IMR-90 (cell line): ENCODE measurements around the gene CD207. TPM values are rescaled to one million over a fixed set of nuclear protein-coding genes. Genes with fewer than 3 reads are reported as not detected.

Experiments used
- ATAC-seq: fragments of 200-7000 bp; cut with Tn5 transposase; 2 replicates; pipeline ENCODE4 v1.9.1; 2020; ENCODE audit warnings: low read depth, mild to moderate bottlenecking, moderate library complexity
- BruUV-seq: library from RNA; stranded (reverse); fragments of 400-500 nt; replicated peaks from 2 replicates; lab custom pipeline; 2021; lab: Mats Ljungman, UMichigan
- CTCF ChIA-PET: fragments of 300-600 bp; formaldehyde crosslinking; extraction: SDS; loops from one replicate; lab custom pipeline; 2021; ENCODE audit warnings: antibody characterized with exemption; lab: Yijun Ruan, JAX
- POLR2A ChIA-PET: fragments of 300-600 bp; sonication (Branson Sonifier 250); formaldehyde crosslinking; loops from one replicate; lab custom pipeline; 2022; ENCODE audit warnings: antibody characterized with exemption; ENCODE audit not compliant: unreplicated experiment; lab: Charles Lee
- DNase-seq: peaks from one replicate; pipeline ENCODE4 v3.0.0; 2013
- H2AFZ ChIP-seq: replicated peaks from 2 replicates; pipeline ENCODE3; 2013; ENCODE audit warnings: low read length, mild to moderate bottlenecking; ENCODE audit not compliant: poor library complexity
- H2AK5ac ChIP-seq: 2 replicates; pipeline ENCODE4 v1.6.1; 2013; ENCODE audit warnings: low read depth, low read length, inconsistent platforms
- H2AK9ac ChIP-seq: replicated peaks from 2 replicates; pipeline ENCODE3; 2013; ENCODE audit warnings: mild to moderate bottlenecking, low read depth, low read length, moderate library complexity; ENCODE audit not compliant: poor library complexity
- H2BK120ac ChIP-seq: 2 replicates; pipeline ENCODE4 v1.6.1; 2013; ENCODE audit warnings: low read depth, low read length, inconsistent platforms
- H2BK15ac ChIP-seq: 3 replicates; pipeline ENCODE4 v1.6.1; 2013; ENCODE audit warnings: low read depth, low read length, inconsistent platforms
- H2BK20ac ChIP-seq: 2 replicates; pipeline ENCODE4 v1.6.1; 2013; ENCODE audit warnings: low read depth, mild to moderate bottlenecking, inconsistent platforms, low read length, moderate library complexity
- H2BK5ac ChIP-seq: 2 replicates; pipeline ENCODE4 v1.6.1; 2013; ENCODE audit warnings: mild to moderate bottlenecking, low read depth, low read length, inconsistent platforms; ENCODE audit not compliant: poor library complexity, severe bottlenecking
- H3K14ac ChIP-seq: replicated peaks from 2 replicates; pipeline ENCODE4 v1.6.1; 2013; ENCODE audit warnings: low read depth, low read length, inconsistent platforms
- H3K18ac ChIP-seq: 2 replicates; pipeline ENCODE4 v1.6.1; 2013; ENCODE audit warnings: low read depth, low read length, control low read depth
- H3K23ac ChIP-seq: 2 replicates; pipeline ENCODE4 v1.6.1; 2013; ENCODE audit warnings: low read depth, low read length, inconsistent platforms
- H3K27ac ChIP-seq: 2 replicates; pipeline ENCODE4 v1.5.1; 2013; ENCODE audit warnings: mild to moderate bottlenecking, control low read depth, low read length; ENCODE audit not compliant: insufficient read depth
- H3K27me3 ChIP-seq: 2 replicates; pipeline ENCODE4 v1.6.1; 2013; ENCODE audit warnings: low read length; ENCODE audit not compliant: control insufficient read depth, insufficient read depth
- H3K36me3 ChIP-seq: 2 replicates; pipeline ENCODE4 v1.6.1; 2013; ENCODE audit warnings: low read length, mixed read lengths; ENCODE audit not compliant: control insufficient read depth, insufficient read depth
- H3K4ac ChIP-seq: 2 replicates; pipeline ENCODE4 v1.6.1; 2013; ENCODE audit warnings: low read depth, low read length, inconsistent platforms
- H3K4me1 ChIP-seq: 2 replicates; pipeline ENCODE4 v1.6.1; 2013; ENCODE audit warnings: low read length, mixed read lengths; ENCODE audit not compliant: control insufficient read depth, insufficient read depth
- H3K4me2 ChIP-seq: 2 replicates; pipeline ENCODE4 v1.6.1; 2013; ENCODE audit warnings: low read depth, mild to moderate bottlenecking, control low read depth, low read length, moderate library complexity
- H3K4me3 ChIP-seq: 2 replicates; pipeline ENCODE4 v1.5.1; 2013; ENCODE audit warnings: low read depth, mild to moderate bottlenecking, control low read depth, low read length, moderate library complexity; ENCODE audit not compliant: insufficient read depth
- H3K56ac ChIP-seq: 2 replicates; pipeline ENCODE4 v1.6.1; 2013; ENCODE audit warnings: low read length, inconsistent platforms; ENCODE audit not compliant: insufficient read depth; ENCODE audit errors: extremely low read depth
- H3K79me1 ChIP-seq, 2 experiments: 2 replicates each; pipeline ENCODE4 v1.6.1; 2013; ENCODE audit warnings: low read length in 2 of 2, inconsistent platforms in 1 of 2, low read depth in 1 of 2
- H3K9ac ChIP-seq: 2 replicates; pipeline ENCODE4 v1.6.1; 2013; ENCODE audit warnings: low read depth, low read length, control low read depth
- H3K9me1 ChIP-seq: 2 replicates; pipeline ENCODE4 v1.6.1; 2013; ENCODE audit warnings: low read length, inconsistent platforms; ENCODE audit not compliant: insufficient read depth
- H3K9me3 ChIP-seq: 2 replicates; pipeline ENCODE4 v1.6.1; 2013; ENCODE audit warnings: low read length; ENCODE audit not compliant: control insufficient read depth, insufficient read depth
- H4K20me1 ChIP-seq: 2 replicates; pipeline ENCODE4 v1.6.1; 2013; ENCODE audit warnings: low read length, inconsistent platforms; ENCODE audit not compliant: insufficient read depth
- H4K5ac ChIP-seq: 2 replicates; pipeline ENCODE4 v1.6.1; 2013; ENCODE audit warnings: mild to moderate bottlenecking, low read depth, low read length, control low read depth
- H4K8ac ChIP-seq, 2 experiments: 2 replicates each; pipeline ENCODE4 v1.6.1; 2013; ENCODE audit warnings: low read depth in 2 of 2, low read length in 2 of 2, control low read depth in 1 of 2, inconsistent platforms in 1 of 2
- H4K91ac ChIP-seq: 2 replicates; pipeline ENCODE4 v1.6.1; 2013; ENCODE audit warnings: low read depth, low read length, inconsistent platforms; ENCODE audit not compliant: insufficient read depth
- BHLHE40 ChIP-seq: fragments of 150-350 bp; IDR thresholded peaks from 2 replicates; pipeline ENCODE4 v1.6.1; 2016; ENCODE audit warnings: mild to moderate bottlenecking, low read depth, low read length
- FOS ChIP-seq: fragments of 150-350 bp; IDR thresholded peaks from 2 replicates; pipeline ENCODE4 v1.6.1; 2016; ENCODE audit warnings: low read depth, low read length
- MAFK ChIP-seq: IDR thresholded peaks from 2 replicates; pipeline ENCODE4 v1.6.1; 2012; ENCODE audit warnings: low read depth, low read length, improper control_type of control experiment
- MAZ ChIP-seq: IDR thresholded peaks from 2 replicates; pipeline ENCODE4 v1.6.1; 2012; ENCODE audit warnings: low read depth, mild to moderate bottlenecking, low read length, improper control_type of control experiment, moderate library complexity, borderline replicate concordance
- NFE2L2 ChIP-seq: fragments of 150-350 bp; IDR thresholded peaks from 2 replicates; pipeline ENCODE4 v1.6.1; 2016; ENCODE audit warnings: low read depth, mild to moderate bottlenecking, low read length
- POLR2A ChIP-seq: IDR thresholded peaks from 2 replicates; pipeline ENCODE4 v1.6.1; 2012; ENCODE audit warnings: mild to moderate bottlenecking, low read depth, low read length
- RAD21 ChIP-seq: IDR thresholded peaks from 2 replicates; pipeline ENCODE4 v1.6.1; 2012; ENCODE audit warnings: low read length, improper control_type of control experiment
- RCOR1 ChIP-seq: IDR thresholded peaks from 2 replicates; pipeline ENCODE4 v1.6.1; 2012; ENCODE audit warnings: mild to moderate bottlenecking, low read length, improper control_type of control experiment; ENCODE audit not compliant: insufficient replicate concordance
- RFX5 ChIP-seq: IDR thresholded peaks from 2 replicates; pipeline ENCODE4 v1.8.0; 2012; ENCODE audit warnings: low read depth, mild to moderate bottlenecking, low read length, moderate library complexity
- WGBS, 2 experiments: methylation state at CpG; one replicate each; pipeline versions ENCODE4 v1.1.5 to v1.1.7; 2013; ENCODE audit warnings: missing lambda C conversion rate in 2 of 2; ENCODE audit not compliant: insufficient read length in 1 of 2; ENCODE audit errors: extremely low coverage in 2 of 2; 5-methylcytosine and 5-hydroxymethylcytosine counted together
- dilution Hi-C: fragments of 300-500 bp; cut with HindIII; formaldehyde crosslinking; loops from one replicate; pipeline ENCODE4 v1.14.3; 2018; ENCODE audit warnings: low sequenced_read_pairs; ENCODE audit not compliant: unreplicated experiment
- in situ Hi-C: fragments of 300-500 bp; cut with MboI; formaldehyde crosslinking; loops from 3 replicates; pipeline ENCODE4 v1.14.3; 2019; ENCODE audit warnings: low sequenced_read_pairs, inconsistent platforms, mixed read lengths
- intact Hi-C: fragments of 100-400 bp; cut with micrococcal nuclease; formaldehyde crosslinking; loops from 2 replicates; pipeline ENCODE4 v1.10.0; 2022
- polyA plus RNA-seq, 3 experiments: library from polyadenylated mRNA; depleted of rRNA; stranded (reverse); fragments of >200 nt; gene quantifications; 2 replicates each; pipeline ENCODE4 v1.2.3, GENCODE V29; 2012; ENCODE audit warnings: low replicate concordance in 1 of 3
- total RNA-seq: library from RNA; depleted of rRNA; stranded (reverse); fragments of >200 nt; gene quantifications from 2 replicates; pipeline ENCODE4 v1.2.3, GENCODE V29; 2012
- TF ChIP-seq, protein P1 (sequence below): fragments of 150-350 bp; IDR thresholded peaks from 2 replicates; pipeline ENCODE4 v1.6.1; 2016; ENCODE audit warnings: low read depth, mild to moderate bottlenecking, low read length, moderate library complexity, borderline replicate concordance

The CD207 gene
- total and polyA plus RNA-seq, 2 of the 4 experiments (the other 2 are of a cell fraction) = not detected

DNA sequence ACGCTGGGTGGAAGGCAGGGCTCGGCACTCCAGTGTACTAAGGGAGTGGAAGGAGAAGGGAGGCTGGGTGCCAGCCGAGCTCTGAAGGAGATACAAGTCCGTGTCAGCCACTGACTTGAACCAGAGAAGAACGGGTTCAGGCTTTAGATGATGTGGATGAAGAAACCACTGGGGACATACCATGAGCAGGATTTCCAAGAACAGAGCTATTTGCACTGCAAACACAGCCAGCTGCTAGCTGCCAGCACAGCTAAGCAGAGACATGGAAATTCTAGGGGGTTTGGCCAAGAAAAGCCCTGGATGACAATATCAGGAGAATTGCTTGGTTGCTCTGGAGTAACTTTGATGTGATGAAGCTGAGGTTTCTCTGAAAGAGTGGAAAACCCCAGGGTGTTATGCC lies 5.2 kb downstream of the CD207 start:
- H2AK5ac ChIP-seq = no peak overlapping the region
- no peak overlapping the region for H2BK15ac ChIP-seq
- H2BK120ac ChIP-seq = no peak overlapping the region
- H2AK9ac ChIP-seq = no peak overlapping the region
- H2BK20ac ChIP-seq = no peak overlapping the region
- H2AFZ ChIP-seq = no peak overlapping the region
- CTCF ChIA-PET = no interaction called here
- no peak overlapping the region for H4K91ac ChIP-seq
- POLR2A ChIA-PET = no interaction called here
- no peak overlapping the region for H3K9ac ChIP-seq
- H3K23ac ChIP-seq = no peak overlapping the region
- no peaks in the 10 kb centered on the region for H3K79me1 ChIP-seq
- no peak overlapping the region for H3K4me2 ChIP-seq
- no peaks in the 10 kb centered on the region for H3K36me3 ChIP-seq
- DNase-seq (no peak), ATAC-seq (no peak)
- H3K4me3 ChIP-seq = no peak overlapping the region
- no peak overlapping the region for H4K8ac ChIP-seq
- in situ Hi-C loops = no loop called here
- dilution Hi-C loops = no loop called here
- no peak overlapping the region for H3K27ac ChIP-seq
- TF ChIP-seq, protein P1, sequence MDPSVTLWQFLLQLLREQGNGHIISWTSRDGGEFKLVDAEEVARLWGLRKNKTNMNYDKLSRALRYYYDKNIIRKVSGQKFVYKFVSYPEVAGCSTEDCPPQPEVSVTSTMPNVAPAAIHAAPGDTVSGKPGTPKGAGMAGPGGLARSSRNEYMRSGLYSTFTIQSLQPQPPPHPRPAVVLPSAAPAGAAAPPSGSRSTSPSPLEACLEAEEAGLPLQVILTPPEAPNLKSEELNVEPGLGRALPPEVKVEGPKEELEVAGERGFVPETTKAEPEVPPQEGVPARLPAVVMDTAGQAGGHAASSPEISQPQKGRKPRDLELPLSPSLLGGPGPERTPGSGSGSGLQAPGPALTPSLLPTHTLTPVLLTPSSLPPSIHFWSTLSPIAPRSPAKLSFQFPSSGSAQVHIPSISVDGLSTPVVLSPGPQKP = no peak
- TF ChIP-seq RFX5 (no peak), MAFK (no peak), BHLHE40 (no peak), MAZ (no peak), FOS (no peak), POLR2A (no peak), RAD21 (no peak), NFE2L2 (no peak), RCOR1 (no peak)
- H3K4me1 ChIP-seq = no peaks in the 10 kb centered on the region
- no peak overlapping the region for H3K56ac ChIP-seq
- no peaks in the 10 kb centered on the region for H3K9me1 ChIP-seq
- intact Hi-C loops = no loop called here
- no peaks in the 10 kb centered on the region for H3K9me3 ChIP-seq
- H4K5ac ChIP-seq = no peak overlapping the region
- H3K27me3 ChIP-seq = peaks cover 14% of the 10 kb centered on the region
- H3K18ac ChIP-seq = no peak overlapping the region
- no TSS peak for BruUV-seq
- 23% methylated on average over 3 of the region's 5 CpGs; no CpG with 5 or more reads in 1 of the 2 experiments for WGBS, 2 experiments
- no peaks in the 10 kb centered on the region for H4K20me1 ChIP-seq
- no peak overlapping the region for H3K4ac ChIP-seq
- H3K14ac ChIP-seq = no peak overlapping the region
- H2BK5ac ChIP-seq = no peak overlapping the region
